GM18526 (cell line): Measurements from ENCODE around the gene ZNF625.
A peak's percentile ranks its signal among the peaks of the same experiment; 100 is the strongest.

Experiments used
- POLR2A ChIP-seq: IDR thresholded peaks from 3 replicates; pipeline ENCODE4 v1.6.1; 2011; ENCODE audit not compliant: insufficient read length; ENCODE audit errors: extremely low read depth

Gene ZNF625

GRCh38 chr19:12156223-12157058 is at the start of gene ZNF625:
ZNF625 (minus strand) TSS chr19:12156734; CDS start chr19:12156558, 176 bp downstream.
- peak; percentile 51 for TF ChIP-seq POLR2A

- TF ChIP-seq POLR2A, result no peak
Measured at GRCh38 chr19:12205296-12205695, 48.8 kb upstream of the ZNF625 start.

GRCh38 chr19:12202250-12202649 is 45.7 kb upstream of the ZNF625 start:
- TF ChIP-seq POLR2A, result no peak

GRCh38 chr19:12199757-12200419 is 43.4 kb upstream of the ZNF625 start:
- TF ChIP-seq POLR2A, result no peak

GRCh38 chr19:12198136-12198535 is 41.6 kb upstream of the ZNF625 start:
- TF ChIP-seq POLR2A, result no peak

- TF ChIP-seq POLR2A, result no peak
Measured at GRCh38 chr19:12194827-12195731, 38.5 kb upstream of the ZNF625 start.

GRCh38 chr19:12187625-12188024 is 31.1 kb upstream of the ZNF625 start:
- no peak for TF ChIP-seq POLR2A

- TF ChIP-seq POLR2A, result no peak
Measured at GRCh38 chr19:12180377-12180776, 23.8 kb upstream of the ZNF625 start.

- no peak for TF ChIP-seq POLR2A
Measured at GRCh38 chr19:12166626-12167025, 10.1 kb upstream of the ZNF625 start.

- TF ChIP-seq POLR2A, result no peak
Measured at GRCh38 chr19:12163826-12164225, 7.3 kb upstream of the ZNF625 start.

GRCh38 chr19:12162882-12163806 is 6.6 kb upstream of the ZNF625 start, which contains the start of gene ZNF136:
ZNF136 (plus strand) TSS chr19:12163096; CDS start chr19:12163204, 108 bp downstream.
- TF ChIP-seq POLR2A, result peak; percentile 77

- no peak for TF ChIP-seq POLR2A
Measured at GRCh38 chr19:12162513-12162881, 6.0 kb upstream of the ZNF625 start.

GRCh38 chr19:12159773-12160414 is 3.4 kb upstream of the ZNF625 start:
- TF ChIP-seq POLR2A, result no peak
